Karpas-422 (cell line): ENCODE data around the gene FLACC1. TPM values are rescaled to one million over a fixed set of nuclear protein-coding genes. Genes with fewer than 3 reads are reported as not detected.
"Not testable (repeated sequence)": the region's sequence is repeated elsewhere in the genome, so short reads cannot be mapped to it uniquely, and the experiment has no call there.

Experiments used
- DNase-seq: peaks from one replicate; pipeline ENCODE4 v3.0.0-alpha.2; 2015
- H2AFZ ChIP-seq: fragments of 200-600 bp; sonication (generic); 2 replicates; pipeline ENCODE4 v1.6.1; 2014; ENCODE audit warnings: antibody characterized with exemption, low read length, mixed read lengths
- H3K27ac ChIP-seq: fragments of 200-600 bp; sonication (generic); 2 replicates; pipeline ENCODE4 v1.5.1; 2014; ENCODE audit warnings: mild to moderate bottlenecking, low read length, moderate library complexity
- H3K27me3 ChIP-seq: fragments of 200-600 bp; sonication (generic); 2 replicates; pipeline ENCODE4 v1.6.1; 2014; ENCODE audit warnings: low read length, mixed read lengths
- H3K36me3 ChIP-seq: fragments of 200-600 bp; sonication (generic); 2 replicates; pipeline ENCODE4 v1.6.1; 2014; ENCODE audit warnings: low read length, mixed read lengths; ENCODE audit not compliant: insufficient read depth
- H3K4me1 ChIP-seq: fragments of 200-600 bp; sonication (generic); 2 replicates; pipeline ENCODE4 v1.6.1; 2014; ENCODE audit warnings: mild to moderate bottlenecking, low read length, mixed read lengths
- H3K4me2 ChIP-seq: fragments of 200-600 bp; sonication (generic); 2 replicates; pipeline ENCODE4 v1.6.1; 2014; ENCODE audit warnings: low read length, low read depth, mild to moderate bottlenecking; ENCODE audit not compliant: poor library complexity, severe bottlenecking
- H3K4me3 ChIP-seq: fragments of 200-600 bp; sonication (generic); 2 replicates; pipeline ENCODE4 v1.5.1; 2014; ENCODE audit warnings: mild to moderate bottlenecking, antibody characterized with exemption, low read length, mixed read lengths
- H3K79me2 ChIP-seq: fragments of 200-600 bp; sonication (generic); 2 replicates; pipeline ENCODE4 v1.6.1; 2014; ENCODE audit warnings: mild to moderate bottlenecking, low read length, mixed read lengths
- H3K9ac ChIP-seq: fragments of 200-600 bp; sonication (generic); 2 replicates; pipeline ENCODE4 v1.6.0; 2014; ENCODE audit warnings: low read length
- H3K9me2 ChIP-seq: fragments of 200-600 bp; sonication (generic), shearing (Covaris generic); replicated peaks from 2 replicates; pipeline ENCODE4 v1.6.0; 2014; ENCODE audit warnings: mild to moderate bottlenecking, low read length, moderate library complexity; ENCODE audit not compliant: insufficient read depth
- H3K9me3 ChIP-seq: fragments of 300-700, 200-600 bp; sonication (generic); 2 replicates; pipeline ENCODE4 v1.6.1; 2014; ENCODE audit warnings: low read length, mixed read lengths
- H4K20me1 ChIP-seq: fragments of 200-600 bp; sonication (generic); 2 replicates; pipeline ENCODE4 v1.6.1; 2014; ENCODE audit warnings: mild to moderate bottlenecking, antibody characterized with exemption, low read length, low read depth; ENCODE audit not compliant: insufficient read depth
- total RNA-seq: library from RNA; depleted of rRNA; stranded (reverse); fragments of >200 nt; shearing (Covaris generic); gene quantifications from 2 replicates; pipeline ENCODE4 v1.2.3, GENCODE V29; 2014; ENCODE audit warnings: low replicate concordance

FLACC1 gene
- total RNA-seq, 1 experiment from 2014 or later = 13.2 TPM

GRCh38 chr2:201378496-201379397 is 21.6 kb upstream of the FLACC1 start:
- Histone ChIP-seq H3K79me2 (no peaks in the 10 kb centered on the region), H3K4me2 (no peak overlapping the region), H4K20me1 (no peaks in the 10 kb centered on the region), H3K4me3 (no peak overlapping the region), H3K27ac (no peak overlapping the region), H3K9ac (no peak overlapping the region), H2AFZ (no peak overlapping the region), H3K27me3 (no peaks in the 10 kb centered on the region), H3K9me2 (no peaks in the 10 kb centered on the region), H3K36me3 (no peaks in the 10 kb centered on the region), H3K4me1 (no peaks in the 10 kb centered on the region), H3K9me3 (no peaks in the 10 kb centered on the region)
- DNase-seq = no peak

GRCh38 chr2:201377218-201377617 is 20.1 kb upstream of the FLACC1 start:
- H3K27me3 ChIP-seq = no peaks in the 10 kb centered on the region
- H3K9me3 ChIP-seq = no peaks in the 10 kb centered on the region
- H3K4me1 ChIP-seq = no peaks in the 10 kb centered on the region
- H4K20me1 ChIP-seq = no peaks in the 10 kb centered on the region
- H3K9ac ChIP-seq = no peak overlapping the region
- no peak overlapping the region for H3K4me2 ChIP-seq
- no peak overlapping the region for H3K27ac ChIP-seq
- H3K79me2 ChIP-seq = no peaks in the 10 kb centered on the region
- H2AFZ ChIP-seq = no peak overlapping the region
- no peak overlapping the region for H3K4me3 ChIP-seq
- no peaks in the 10 kb centered on the region for H3K36me3 ChIP-seq
- no peak for DNase-seq
- no peaks in the 10 kb centered on the region for H3K9me2 ChIP-seq

GRCh38 chr2:201369775-201370174 is 12.6 kb upstream of the FLACC1 start:
- peaks cover 7% of the 10 kb centered on the region for H3K9me3 ChIP-seq
- no peak for DNase-seq
- H2AFZ ChIP-seq = no peak overlapping the region
- no peak overlapping the region for H3K4me3 ChIP-seq
- no peak overlapping the region for H3K27ac ChIP-seq
- H3K27me3 ChIP-seq = no peaks in the 10 kb centered on the region
- H3K36me3 ChIP-seq = no peaks in the 10 kb centered on the region
- H3K9me2 ChIP-seq = no peaks in the 10 kb centered on the region
- H4K20me1 ChIP-seq = no peaks in the 10 kb centered on the region
- no peak overlapping the region for H3K4me2 ChIP-seq
- H3K4me1 ChIP-seq = no peaks in the 10 kb centered on the region
- H3K9ac ChIP-seq = no peak overlapping the region
- H3K79me2 ChIP-seq = no peaks in the 10 kb centered on the region

GRCh38 chr2:201369318-201369717 is 12.2 kb upstream of the FLACC1 start:
- not testable (repeated sequence) for H3K36me3 ChIP-seq, H3K9me2 ChIP-seq

GRCh38 chr2:201366146-201366545 is 9.0 kb upstream of the FLACC1 start:
- H3K27ac ChIP-seq = no peak overlapping the region
- H3K9ac ChIP-seq = no peak overlapping the region
- no peaks in the 10 kb centered on the region for H3K79me2 ChIP-seq
- DNase-seq = no peak
- H3K9me3 ChIP-seq = peaks cover 7% of the 10 kb centered on the region
- no peaks in the 10 kb centered on the region for H3K4me1 ChIP-seq
- no peaks in the 10 kb centered on the region for H3K27me3 ChIP-seq
- H3K9me2 ChIP-seq = no peaks in the 10 kb centered on the region
- no peaks in the 10 kb centered on the region for H3K36me3 ChIP-seq
- H4K20me1 ChIP-seq = no peaks in the 10 kb centered on the region
- no peak overlapping the region for H3K4me2 ChIP-seq
- no peak overlapping the region for H2AFZ ChIP-seq
- no peak overlapping the region for H3K4me3 ChIP-seq

More at GRCh38 chr2:201369318-201369717, 12.2 kb upstream of the FLACC1 start:
- not testable (repeated sequence) for H3K9me3 ChIP-seq, H3K79me2 ChIP-seq, H3K9ac ChIP-seq, H4K20me1 ChIP-seq, H2AFZ ChIP-seq, H3K4me3 ChIP-seq, H3K27me3 ChIP-seq, H3K27ac ChIP-seq, DNase-seq, H3K4me2 ChIP-seq, H3K4me1 ChIP-seq

GRCh38 chr2:201363857-201364560 is 6.9 kb upstream of the FLACC1 start:
- Histone ChIP-seq H3K9me3 (peaks cover 7% of the 10 kb centered on the region), H2AFZ (no peak overlapping the region), H3K9me2 (no peaks in the 10 kb centered on the region), H3K27me3 (no peaks in the 10 kb centered on the region), H3K36me3 (no peaks in the 10 kb centered on the region), H3K27ac (no peak overlapping the region), H3K79me2 (no peaks in the 10 kb centered on the region), H4K20me1 (no peaks in the 10 kb centered on the region), H3K4me3 (no peak overlapping the region), H3K4me1 (no peaks in the 10 kb centered on the region), H3K4me2 (no peak overlapping the region), H3K9ac (no peak overlapping the region)
- peak; percentile 85 for DNase-seq

GRCh38 chr2:201362396-201362795 is 5.3 kb upstream of the FLACC1 start:
- H3K9ac ChIP-seq = no peak overlapping the region
- H3K36me3 ChIP-seq = no peaks in the 10 kb centered on the region
- no peak overlapping the region for H3K4me2 ChIP-seq
- no peaks in the 10 kb centered on the region for H3K9me2 ChIP-seq
- H3K27ac ChIP-seq = no peak overlapping the region
- H3K9me3 ChIP-seq = peaks cover 7% of the 10 kb centered on the region
- no peak overlapping the region for H3K4me3 ChIP-seq
- H2AFZ ChIP-seq = no peak overlapping the region
- H3K79me2 ChIP-seq = no peaks in the 10 kb centered on the region
- no peaks in the 10 kb centered on the region for H3K27me3 ChIP-seq
- H4K20me1 ChIP-seq = no peaks in the 10 kb centered on the region
- no peak for DNase-seq
- peaks cover 3% of the 10 kb centered on the region for H3K4me1 ChIP-seq

GRCh38 chr2:201361078-201361733 is 4.1 kb upstream of the FLACC1 start:
- no peak for DNase-seq
- no peaks in the 10 kb centered on the region for H4K20me1 ChIP-seq
- no peak overlapping the region for H3K4me3 ChIP-seq
- H3K9me2 ChIP-seq = no peaks in the 10 kb centered on the region
- no peaks in the 10 kb centered on the region for H3K9me3 ChIP-seq
- H2AFZ ChIP-seq = no peak overlapping the region
- no peaks in the 10 kb centered on the region for H3K36me3 ChIP-seq
- H3K9ac ChIP-seq = no peak overlapping the region
- no peaks in the 10 kb centered on the region for H3K27me3 ChIP-seq
- no peak overlapping the region for H3K4me2 ChIP-seq
- H3K4me1 ChIP-seq = peaks cover 14% of the 10 kb centered on the region
- no peaks in the 10 kb centered on the region for H3K79me2 ChIP-seq
- no peak overlapping the region for H3K27ac ChIP-seq
